Measurements from ENCODE around the gene LRRTM4. TPM values are rescaled to one million over a fixed set of nuclear protein-coding genes. Genes with fewer than 3 reads are reported as not detected.
A peak's percentile ranks its signal among the peaks of the same experiment; 100 is the strongest.

The LRRTM4 gene
- total and polyA plus RNA-seq, 2 of the 13 experiments (the other 11 are each of a cell fraction or from before 2014, with no cell fraction given), result 1.2 TPM

GRCh38 chr2:77119333-77119732, 402.8 kb downstream of the LRRTM4 start:
- in situ Hi-C loops (cut with HindIII; ENCODE audit: extremely low pct_ligation_motif_present, low pct_unique_long_range_greater_than_20kb) (no loop called here), intact Hi-C loops (cut with micrococcal nuclease; ENCODE audit: unreplicated experiment) (no loop called here)
- H3K4me3 ChIP-seq (replicated peaks in 1 of 3; ENCODE audit: insufficient read depth in 1 of 3, low read depth in 2 of 3, low read length in 3 of 3), result no peak overlapping the region
- H3K27me3 ChIP-seq (ENCODE audit: control insufficient read depth in 1 of 2, insufficient read depth in 2 of 2, low read length in 2 of 2), result no peaks in the 10 kb centered on the region
- 0% methylated on average over 1 of the region's 1 CpG for WGBS (ENCODE audit: low lambda C conversion rate)
- H3K27ac ChIP-seq (ENCODE audit: extremely low read length, insufficient read depth, low read length), result no peak overlapping the region
- ChIA-PET POLR2A (no interaction called here), CTCF (ENCODE audit: low intra/inter-chr PET ratio, low total read pairs) (no interaction called here)
- no peak for FAIRE-seq
- H2AFZ ChIP-seq (ENCODE audit: low read length), result no peak overlapping the region
- no peak overlapping the region for H3K4me2 ChIP-seq (ENCODE audit: low read depth, low read length)
- no peak for DNase-seq (ENCODE audit: low spot score)
- no peaks in the 10 kb centered on the region for H3K9me3 ChIP-seq (ENCODE audit: low read length)
- H3K79me2 ChIP-seq (ENCODE audit: insufficient read depth, low read length), result no peaks in the 10 kb centered on the region
- no peak for ATAC-seq
- H4K20me1 ChIP-seq (ENCODE audit: insufficient read depth, low read length), result no peaks in the 10 kb centered on the region
- no peak overlapping the region for H3K9ac ChIP-seq (ENCODE audit: insufficient read depth, low read depth, low read length)
- TF ChIP-seq KMT2B (CRISPR knock-in tag; IDR thresholded peaks at IDR 0.05) (no peak), NFE2L2 (IDR thresholded peaks at IDR 0.05; ENCODE audit: low read length) (peak; percentile 54; the same call in 1 of the 2 replicates), GPBP1L1 (CRISPR knock-in tag; IDR thresholded peaks at IDR 0.05) (no peak), IRF1 (CRISPR knock-in tag; IDR thresholded peaks at IDR 0.05; ENCODE audit: low read depth) (no peak)
- BruUV-seq (replicated peaks), result no TSS peak
- H3K4me1 ChIP-seq (ENCODE audit: insufficient read depth, low read length), result no peaks in the 10 kb centered on the region
- H3K36me3 ChIP-seq (replicated peaks in 1 of 2; ENCODE audit: control insufficient read depth in 1 of 2, insufficient read depth in 2 of 2, low read length in 2 of 2), result no peaks in the 10 kb centered on the region

- Histone ChIP-seq H2AFZ (ENCODE audit: low read length) (no peak overlapping the region), H3K27me3 (ENCODE audit: control insufficient read depth in 1 of 2, insufficient read depth in 2 of 2, low read length in 2 of 2) (no peaks in the 10 kb centered on the region), H3K9me3 (ENCODE audit: low read length) (no peaks in the 10 kb centered on the region), H3K36me3 (replicated peaks in 1 of 2; ENCODE audit: control insufficient read depth in 1 of 2, insufficient read depth in 2 of 2, low read length in 2 of 2) (no peaks in the 10 kb centered on the region), H3K4me2 (ENCODE audit: low read depth, low read length) (no peak overlapping the region), H3K4me3 (replicated peaks in 1 of 3; ENCODE audit: insufficient read depth in 1 of 3, low read depth in 2 of 3, low read length in 3 of 3) (no peak overlapping the region), H3K27ac (ENCODE audit: extremely low read length, insufficient read depth, low read length) (no peak overlapping the region), H3K79me2 (ENCODE audit: insufficient read depth, low read length) (no peaks in the 10 kb centered on the region), H3K9ac (ENCODE audit: insufficient read depth, low read depth, low read length) (no peak overlapping the region), H3K4me1 (ENCODE audit: insufficient read depth, low read length) (no peaks in the 10 kb centered on the region), H4K20me1 (ENCODE audit: insufficient read depth, low read length) (no peaks in the 10 kb centered on the region)
- no peak for DNase-seq (ENCODE audit: low spot score)
- no peak for TF ChIP-seq MBD4 (IDR thresholded peaks at IDR 0.05; ENCODE audit: borderline replicate concordance, low read length)
- TF ChIP-seq MYC (CRISPR knock-in tag; IDR thresholded peaks at IDR 0.05; ENCODE audit: borderline replicate concordance), result no peak
- no peak for TF ChIP-seq ZNF326 (CRISPR knock-in tag; IDR thresholded peaks at IDR 0.05; ENCODE audit: borderline replicate concordance)
- no peak for TF ChIP-seq TOE1 (CRISPR knock-in tag; IDR thresholded peaks at IDR 0.05)
- TF ChIP-seq SMAD1 (CRISPR knock-in tag; IDR thresholded peaks at IDR 0.05; ENCODE audit: borderline replicate concordance, low read depth), result no peak
- 0 out of 2 replicates have a peak, but pooled peaks have one; percentile 19 for TF ChIP-seq MAFF (IDR thresholded peaks at IDR 0.05; ENCODE audit: low read depth, low read length)
- no peak for TF ChIP-seq PHF8 (CRISPR knock-in tag; IDR thresholded peaks at IDR 0.05)
- no peak for TF ChIP-seq SALL1 (CRISPR knock-in tag; IDR thresholded peaks at IDR 0.05)
- TF ChIP-seq EEA1 (CRISPR knock-in tag; IDR thresholded peaks at IDR 0.05; ENCODE audit: borderline replicate concordance), result no peak
- no peak for TF ChIP-seq TAF15 (IDR thresholded peaks at IDR 0.05; ENCODE audit: low read depth, low read length, poor library complexity, severe bottlenecking)
- peak; percentile 38; the same call in 1 of the 2 replicates for TF ChIP-seq ZNF652 (CRISPR knock-in tag; IDR thresholded peaks at IDR 0.05; ENCODE audit: borderline replicate concordance, low read depth)
- no peak for FAIRE-seq
- 8% methylated on average over 1 of the region's 1 CpG for WGBS (ENCODE audit: low lambda C conversion rate)
- no TSS peak for BruUV-seq (replicated peaks)
- intact Hi-C loops (cut with micrococcal nuclease; ENCODE audit: unreplicated experiment), result no loop called here
- ChIA-PET CTCF (ENCODE audit: low intra/inter-chr PET ratio, low total read pairs) (no interaction called here), POLR2A (no interaction called here)
- no peak for ATAC-seq
- in situ Hi-C loops (cut with HindIII; ENCODE audit: extremely low pct_ligation_motif_present, low pct_unique_long_range_greater_than_20kb), result no loop called here
Measured at GRCh38 chr2:77108915-77109314, 413.3 kb downstream of the LRRTM4 start.
